Coronary artery (tissue), 2 donors: ENCODE data around the gene DOCK1.
A peak's percentile ranks its signal among the peaks of the same experiment; 100 is the strongest.

Experiments used
- DNase-seq: peaks from one replicate; pipeline ENCODE4 v3.0.0-alpha.2; 2017; ENCODE audit warnings: low spot score
- H3K27ac ChIP-seq, 2 donors: fragments of 200-600 bp; sonication (generic); one replicate each; pipeline ENCODE4 v1.5.1; 2016 to 2019
- H3K4me3 ChIP-seq: fragments of 200-600 bp; sonication (generic); 2 replicates; pipeline ENCODE4 v1.5.1; 2016; ENCODE audit warnings: mild to moderate bottlenecking, moderate library complexity
- TF ChIP-seq, protein P1 (sequence below): fragments of 200-600 bp; sonication (generic); IDR thresholded peaks from one replicate; pipeline ENCODE4 v1.5.1; 2019; ENCODE audit warnings: antibody characterized with exemption

DOCK1 gene

DNA sequence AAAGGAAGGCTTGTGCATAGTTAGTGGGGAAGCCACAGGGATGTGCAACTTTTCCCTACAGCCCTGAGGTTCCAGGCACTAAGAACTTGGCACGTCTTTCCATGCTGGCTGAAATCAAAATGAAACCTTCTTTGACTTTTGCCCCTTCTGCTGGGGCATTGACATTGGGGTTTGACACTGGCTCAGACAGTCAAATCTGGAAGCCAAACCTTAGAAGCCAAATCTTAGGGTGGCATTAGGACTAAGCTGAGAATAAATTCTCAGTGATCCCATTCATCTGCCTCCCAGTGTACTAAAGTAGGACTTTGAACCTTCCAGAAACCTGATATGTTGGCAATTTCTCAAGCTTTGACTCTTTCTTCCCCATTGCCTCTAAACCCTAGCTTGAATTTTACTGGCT is 322.4 kb downstream of the DOCK1 start:
- no peak overlapping the region for H3K4me3 ChIP-seq
- DNase-seq: no peak
- H3K27ac ChIP-seq: no peak overlapping the region
- TF ChIP-seq, protein P1, sequence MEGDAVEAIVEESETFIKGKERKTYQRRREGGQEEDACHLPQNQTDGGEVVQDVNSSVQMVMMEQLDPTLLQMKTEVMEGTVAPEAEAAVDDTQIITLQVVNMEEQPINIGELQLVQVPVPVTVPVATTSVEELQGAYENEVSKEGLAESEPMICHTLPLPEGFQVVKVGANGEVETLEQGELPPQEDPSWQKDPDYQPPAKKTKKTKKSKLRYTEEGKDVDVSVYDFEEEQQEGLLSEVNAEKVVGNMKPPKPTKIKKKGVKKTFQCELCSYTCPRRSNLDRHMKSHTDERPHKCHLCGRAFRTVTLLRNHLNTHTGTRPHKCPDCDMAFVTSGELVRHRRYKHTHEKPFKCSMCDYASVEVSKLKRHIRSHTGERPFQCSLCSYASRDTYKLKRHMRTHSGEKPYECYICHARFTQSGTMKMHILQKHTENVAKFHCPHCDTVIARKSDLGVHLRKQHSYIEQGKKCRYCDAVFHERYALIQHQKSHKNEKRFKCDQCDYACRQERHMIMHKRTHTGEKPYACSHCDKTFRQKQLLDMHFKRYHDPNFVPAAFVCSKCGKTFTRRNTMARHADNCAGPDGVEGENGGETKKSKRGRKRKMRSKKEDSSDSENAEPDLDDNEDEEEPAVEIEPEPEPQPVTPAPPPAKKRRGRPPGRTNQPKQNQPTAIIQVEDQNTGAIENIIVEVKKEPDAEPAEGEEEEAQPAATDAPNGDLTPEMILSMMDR: no peak

DNA sequence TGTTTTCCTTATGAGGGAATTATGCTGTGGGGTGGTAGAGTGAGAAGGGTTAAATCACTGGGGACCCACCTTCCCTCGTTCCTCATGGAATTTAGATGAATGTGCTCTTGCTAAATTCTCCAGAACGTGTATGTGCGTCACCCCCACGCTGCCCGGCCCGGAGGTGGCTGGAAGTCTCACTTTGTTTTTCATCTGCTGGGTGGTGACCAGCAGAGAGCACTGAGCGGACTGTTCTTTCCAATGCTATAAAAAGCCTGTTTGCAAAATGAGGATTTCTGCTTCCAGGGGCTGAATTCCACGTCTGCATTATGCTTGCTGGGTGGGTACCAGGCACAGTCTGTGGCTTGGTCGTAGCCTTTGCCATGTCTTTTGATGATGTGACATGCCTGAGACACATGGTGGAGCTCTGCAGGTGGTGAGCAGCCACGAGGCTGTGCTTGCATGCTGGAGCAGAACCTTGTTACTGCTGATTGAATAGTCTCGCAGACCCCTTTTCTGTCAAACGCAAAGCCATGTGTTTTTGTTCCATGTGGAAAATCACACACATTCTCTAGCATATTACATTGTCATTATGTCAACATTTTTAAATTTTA is 323.1 kb downstream of the DOCK1 start:
- DNase-seq: no peak
- H3K27ac ChIP-seq: peak overlapping the region in 1 of 2 donors; percentile 6

DNA sequence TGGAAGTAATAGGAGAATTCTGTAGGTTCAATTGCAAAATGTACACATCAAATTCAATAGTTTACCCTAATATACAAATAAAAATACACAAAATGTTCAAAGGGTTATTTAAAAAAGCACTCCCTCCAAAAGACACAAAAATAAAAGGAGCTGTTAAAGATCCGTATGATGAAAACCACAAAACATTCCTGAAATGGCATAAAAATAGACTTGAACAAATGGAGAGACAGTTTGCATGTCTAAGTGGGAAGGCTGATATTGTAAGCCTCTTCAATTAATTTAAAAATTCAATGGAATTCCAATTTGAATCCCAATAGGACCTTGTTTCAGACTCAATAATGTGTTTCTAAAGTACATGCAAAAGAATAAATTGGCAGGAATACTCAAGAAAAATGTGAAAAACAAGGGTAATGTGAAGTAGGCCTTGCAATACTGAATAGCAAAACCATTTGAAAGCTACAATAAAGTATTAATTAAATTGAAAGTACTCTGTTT is 329.1 kb downstream of the DOCK1 start:
- DNase-seq: no peak
- H3K27ac ChIP-seq: no peak overlapping the region
- TF ChIP-seq, protein P1: no peak
- no peak overlapping the region for H3K4me3 ChIP-seq

More for the DNA sequence above, 323.1 kb downstream of the DOCK1 start:
- TF ChIP-seq, protein P1: no peak
- no peak overlapping the region for H3K4me3 ChIP-seq

DNA sequence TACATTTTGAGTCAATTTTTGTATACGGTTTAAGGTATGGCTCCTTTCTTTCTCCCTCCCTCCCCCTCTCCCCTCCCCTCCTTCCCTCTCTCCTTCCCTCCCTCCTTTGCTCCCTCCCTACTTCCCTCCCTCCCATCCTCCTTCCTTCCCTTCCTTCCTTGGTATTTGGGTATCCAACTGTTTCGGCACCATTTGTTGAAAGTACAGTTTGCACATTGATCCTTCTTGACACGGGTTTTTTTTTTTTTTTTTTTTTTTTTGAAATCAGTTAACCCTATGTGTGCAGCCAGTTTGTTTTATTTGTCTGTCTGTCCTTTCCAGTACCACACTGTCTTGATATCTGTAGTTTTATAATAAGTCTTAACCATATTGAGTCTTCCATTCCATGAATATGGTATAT is 331.0 kb downstream of the DOCK1 start:
- Histone ChIP-seq H3K4me3 (no peak overlapping the region), H3K27ac (no peak overlapping the region)
- TF ChIP-seq, protein P1: no peak
- no peak for DNase-seq

DNA sequence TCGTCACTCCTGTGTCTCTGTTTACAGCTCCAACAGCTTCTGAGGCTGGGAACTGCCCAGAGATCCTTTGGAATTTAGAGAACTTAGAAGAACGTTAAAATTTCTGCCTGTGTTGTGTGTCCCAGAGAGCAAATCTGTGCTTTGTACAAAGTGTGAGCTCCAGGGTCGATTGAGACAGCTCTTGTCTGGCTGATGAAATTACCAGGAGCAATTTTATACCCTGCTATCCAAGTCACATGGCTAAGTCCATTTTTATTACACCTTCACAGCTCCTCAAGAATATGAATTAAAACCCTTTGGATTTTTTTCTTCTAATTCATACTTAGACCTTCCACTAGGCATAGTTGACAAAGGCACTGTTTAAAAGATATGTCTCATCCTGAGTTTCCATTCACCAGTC is 337.7 kb downstream of the DOCK1 start:
- H3K4me3 ChIP-seq: no peak overlapping the region
- H3K27ac ChIP-seq: no peak overlapping the region
- TF ChIP-seq, protein P1: no peak
- DNase-seq: no peak

DNA sequence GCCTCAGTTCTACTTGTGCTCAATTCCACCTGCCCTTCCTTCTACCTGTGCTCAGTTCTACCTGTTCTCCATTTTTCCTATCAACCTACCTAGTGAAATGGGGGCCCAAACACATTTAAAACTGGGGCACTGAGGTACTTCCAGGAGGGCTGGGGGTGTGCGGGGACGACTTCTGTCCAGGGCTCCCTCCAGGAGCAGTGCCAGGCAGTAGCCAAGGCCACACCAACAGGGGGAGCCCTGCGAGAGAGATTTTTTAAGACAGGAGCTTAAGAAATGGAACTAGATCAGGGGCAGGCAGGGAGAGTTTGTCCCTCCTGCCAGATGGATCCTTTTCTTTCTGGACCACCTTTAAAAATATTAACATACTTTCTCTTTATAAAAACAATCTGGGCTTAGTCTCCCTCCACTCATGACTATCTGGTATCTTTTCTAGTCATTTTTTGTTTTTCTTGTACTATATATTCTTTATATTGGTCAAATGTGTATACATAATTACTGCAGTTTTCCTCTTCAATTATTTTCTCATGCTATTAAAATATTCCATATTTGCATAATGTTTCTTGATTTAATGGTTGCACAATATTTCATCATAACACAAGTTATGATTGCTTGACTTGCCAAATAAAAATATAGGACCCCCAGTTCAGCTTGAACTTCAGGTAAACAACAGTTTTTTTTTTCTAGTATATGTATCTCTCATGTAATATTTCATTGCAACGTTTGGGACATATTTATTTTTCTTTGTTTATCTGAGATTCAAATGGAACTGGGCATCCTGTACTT is 338.5 kb downstream of the DOCK1 start:
- TF ChIP-seq, protein P1: no peak
- Histone ChIP-seq H3K4me3 (no peak overlapping the region), H3K27ac (no peak overlapping the region)
- no peak for DNase-seq

DNA sequence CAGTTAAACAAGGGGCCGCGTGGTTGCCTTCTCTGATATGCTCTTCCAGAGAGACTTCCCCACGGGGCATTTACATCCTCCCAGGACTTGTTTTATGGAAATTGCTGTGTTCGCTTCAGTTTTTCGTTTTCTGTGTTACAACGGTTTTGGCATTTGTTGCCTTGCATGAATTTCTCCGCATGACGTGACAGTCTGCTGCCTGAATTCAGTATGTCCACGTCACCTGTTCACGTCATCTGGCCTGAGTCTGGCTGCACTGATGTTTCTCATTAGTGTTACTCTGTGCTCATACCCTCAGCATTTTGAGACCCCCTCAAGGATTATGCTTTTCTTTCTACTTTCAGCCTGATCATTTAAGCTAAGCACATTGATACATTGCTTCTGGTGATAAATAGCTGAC is 340.2 kb downstream of the DOCK1 start:
- Histone ChIP-seq H3K27ac (no peak overlapping the region), H3K4me3 (no peak overlapping the region)
- TF ChIP-seq, protein P1: no peak
- DNase-seq: no peak
